SKM-1 (cell line): ENCODE measurements around the gene IMPACT.

ENCODE experiments used
- DNase-seq: peaks from one replicate; lab custom pipeline; 2025; ENCODE audit not compliant: unreplicated experiment; lab: John Stamatoyannopoulos, UW

IMPACT gene

DNA sequence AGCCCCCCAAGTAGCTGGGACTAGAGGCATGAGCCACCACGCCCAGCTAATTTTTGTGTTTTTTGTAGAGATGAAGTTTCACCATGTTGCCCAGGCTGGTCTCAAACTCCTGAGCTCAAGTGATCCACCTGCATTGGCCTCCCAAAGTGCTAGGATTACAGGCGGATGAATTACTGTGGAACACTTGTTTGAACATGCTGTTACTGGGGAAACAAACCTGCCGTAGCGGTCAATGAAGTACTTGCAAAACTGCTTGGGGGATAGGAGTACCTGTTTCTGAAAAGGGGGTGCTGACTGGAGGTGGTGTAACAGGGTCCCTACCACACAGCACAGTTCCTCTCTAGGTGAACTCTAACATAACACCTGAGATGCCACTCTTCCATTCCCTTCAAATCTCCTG, 5.9 kb upstream of the IMPACT start:
- DNase-seq, result no peak

DNA sequence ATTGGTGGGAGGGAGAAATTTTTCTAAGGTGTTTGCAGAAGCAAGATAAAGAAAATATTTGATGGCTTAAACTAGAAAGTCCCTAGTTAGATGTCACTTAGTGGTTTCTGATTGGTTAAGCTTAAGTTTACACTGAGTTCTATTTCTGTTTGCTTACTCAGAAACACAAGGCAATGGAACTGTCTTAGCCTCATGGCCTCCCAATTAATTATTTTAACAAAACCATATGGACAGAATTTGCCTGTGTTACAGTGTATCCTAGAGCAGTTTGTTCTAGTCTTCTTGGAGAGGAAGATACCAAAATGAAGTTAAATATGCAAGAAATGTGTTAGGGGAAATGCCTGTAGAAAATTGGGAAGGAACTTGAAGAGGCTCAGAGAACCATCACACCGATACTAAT, 4.6 kb upstream of the IMPACT start:
- DNase-seq, result no peak

DNA sequence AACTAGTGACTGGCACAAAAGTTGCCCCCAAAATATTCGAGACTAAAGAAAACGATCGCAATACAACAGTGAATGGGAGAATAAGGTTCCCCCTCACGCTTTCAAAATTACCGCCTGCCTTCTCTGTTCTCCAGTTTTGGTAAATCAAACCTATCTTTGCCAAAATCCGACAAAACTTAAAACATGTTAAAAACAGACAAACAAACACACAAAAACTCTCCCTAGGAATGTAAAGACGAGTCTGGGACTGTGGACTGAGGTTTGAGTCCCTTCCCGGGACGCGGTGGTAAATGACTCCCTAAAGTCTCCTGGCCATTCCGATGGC, 435 bp upstream of the IMPACT start:
- DNase-seq, result no peak

DNA sequence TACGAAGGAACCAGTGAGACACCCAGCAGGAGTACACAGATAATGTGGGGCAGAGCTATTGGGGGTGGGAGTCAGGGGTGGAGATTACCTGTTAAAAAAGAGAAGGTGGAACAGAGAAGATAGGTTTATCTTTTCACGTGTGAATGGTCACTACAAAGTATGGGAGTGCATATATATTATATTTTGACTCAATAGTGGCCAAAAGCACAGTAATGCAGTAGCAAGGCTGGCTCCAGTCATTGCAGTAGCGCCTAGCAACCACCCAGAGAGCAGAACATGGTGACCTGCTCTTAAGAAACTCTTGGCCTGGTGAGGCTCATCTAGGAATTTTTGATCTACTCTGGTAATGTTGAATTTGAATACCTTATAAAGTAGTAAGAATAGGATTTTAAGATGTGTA, 1.0 kb downstream of the IMPACT start:
- DNase-seq, result no peak

DNA sequence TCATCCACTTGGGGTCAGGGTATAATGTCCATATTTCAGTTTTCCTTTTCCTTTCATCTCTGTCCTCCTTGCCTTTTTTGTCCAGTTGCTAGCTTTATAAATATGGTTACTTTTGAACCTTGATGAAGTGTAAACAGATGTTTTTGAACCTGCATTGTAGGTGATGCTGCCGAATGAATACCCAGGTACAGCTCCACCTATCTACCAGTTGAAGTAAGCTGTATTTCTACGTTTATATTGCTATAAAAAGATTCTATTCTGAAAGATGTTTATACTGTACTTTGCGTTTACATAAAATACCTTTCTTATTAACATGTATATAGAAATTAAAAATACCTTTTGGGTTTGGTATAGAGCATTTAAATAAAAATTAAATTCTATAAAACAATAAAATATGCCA, 2.2 kb downstream of the IMPACT start:
- DNase-seq, result no peak

DNA sequence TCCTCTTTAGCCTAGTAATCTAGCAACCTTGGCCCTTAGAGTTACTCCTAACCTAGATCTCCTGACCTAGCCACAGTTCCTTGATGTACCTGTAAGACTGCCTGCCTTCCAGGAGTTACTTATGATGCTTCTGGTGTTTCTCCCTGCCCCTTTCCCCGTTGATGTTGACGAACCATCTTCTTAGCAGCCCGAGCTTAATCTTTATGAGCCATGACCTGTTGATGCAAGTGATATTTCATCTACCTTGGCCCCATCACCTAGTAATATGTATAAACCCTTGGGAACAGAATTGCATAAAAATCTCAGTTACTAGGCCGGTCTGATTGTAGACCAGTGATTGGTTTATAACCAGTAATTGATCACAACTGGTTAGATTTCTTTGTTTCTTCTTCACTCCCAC, 2.7 kb downstream of the IMPACT start:
- no peak for DNase-seq

DNA sequence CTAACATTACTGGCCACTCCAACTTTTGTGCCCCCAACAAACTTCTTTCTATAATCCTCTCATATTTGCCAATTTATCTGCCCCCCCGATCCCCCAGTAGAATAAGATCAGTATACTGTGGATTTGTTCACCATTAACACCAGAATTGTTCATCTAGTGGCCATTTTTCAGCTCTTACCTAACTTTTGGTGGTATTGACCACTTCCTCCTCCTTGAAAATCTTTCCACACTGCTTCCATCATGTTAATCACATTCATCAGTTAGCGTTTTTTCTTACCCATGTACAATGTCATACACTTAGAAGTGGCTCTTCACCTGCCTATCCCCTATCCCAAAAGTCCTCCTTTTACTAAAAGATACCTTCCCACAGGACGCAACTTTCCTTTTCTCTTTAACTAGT, 6.1 kb downstream of the IMPACT start:
- DNase-seq, result peak; percentile 46

DNA sequence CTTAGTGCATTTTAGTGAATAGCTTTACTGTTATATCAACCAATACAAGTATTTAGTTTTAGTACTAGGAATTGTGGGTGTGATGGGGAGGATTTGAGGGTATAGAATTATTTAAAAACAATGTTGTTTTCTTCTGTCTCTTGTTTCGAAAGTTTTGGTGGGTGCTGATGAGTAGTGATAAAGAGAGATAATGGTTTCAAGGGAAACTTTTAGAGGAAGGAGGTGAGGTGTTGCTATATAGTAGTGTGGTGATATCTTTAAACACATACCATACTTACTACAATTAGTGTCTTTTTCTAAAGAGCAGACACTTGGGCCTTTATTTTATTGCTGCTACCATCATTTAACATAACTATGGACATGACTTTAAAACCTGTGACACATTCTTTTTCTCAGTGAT, 10.5 kb downstream of the IMPACT start:
- no peak for DNase-seq

DNA sequence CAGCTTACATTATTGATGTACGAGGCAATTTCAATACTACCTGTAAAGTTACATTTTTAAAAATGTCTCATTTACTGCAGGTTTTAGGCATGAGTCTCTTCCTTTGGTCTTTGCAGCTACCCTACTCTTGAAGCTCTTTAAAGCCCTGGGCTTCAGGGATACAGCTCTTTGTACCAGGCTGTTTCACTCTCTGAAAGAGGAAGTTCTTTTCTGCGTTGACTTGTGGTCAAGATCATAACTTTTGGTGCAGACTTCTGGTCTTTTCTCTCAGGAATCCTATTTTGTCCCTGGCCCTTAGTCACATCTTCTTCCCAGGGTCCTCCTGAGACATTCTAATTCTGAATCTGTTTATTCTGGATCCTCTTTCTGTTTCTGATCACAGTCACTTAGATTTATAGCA, 17.4 kb downstream of the IMPACT start:
- DNase-seq, result peak; percentile 34

DNA sequence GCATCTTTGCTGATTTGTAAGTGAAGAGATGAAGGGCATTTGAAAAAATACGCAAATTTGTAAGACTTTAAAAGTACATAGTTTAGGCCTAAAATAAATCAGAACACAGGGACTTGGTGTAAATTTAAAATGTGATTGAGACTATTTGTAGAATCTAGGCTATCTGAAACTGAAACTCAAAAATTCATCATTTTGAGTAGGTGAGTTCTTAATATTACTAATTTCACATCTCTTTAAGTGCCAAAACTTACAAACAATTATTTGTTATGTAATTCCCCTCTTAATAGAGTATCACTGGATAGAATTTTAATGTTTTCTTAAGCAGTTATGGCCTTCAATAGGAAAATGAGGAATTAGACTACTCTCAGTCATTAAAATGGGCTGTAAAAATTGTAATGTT, 20.0 kb downstream of the IMPACT start:
- DNase-seq, result no peak

DNA sequence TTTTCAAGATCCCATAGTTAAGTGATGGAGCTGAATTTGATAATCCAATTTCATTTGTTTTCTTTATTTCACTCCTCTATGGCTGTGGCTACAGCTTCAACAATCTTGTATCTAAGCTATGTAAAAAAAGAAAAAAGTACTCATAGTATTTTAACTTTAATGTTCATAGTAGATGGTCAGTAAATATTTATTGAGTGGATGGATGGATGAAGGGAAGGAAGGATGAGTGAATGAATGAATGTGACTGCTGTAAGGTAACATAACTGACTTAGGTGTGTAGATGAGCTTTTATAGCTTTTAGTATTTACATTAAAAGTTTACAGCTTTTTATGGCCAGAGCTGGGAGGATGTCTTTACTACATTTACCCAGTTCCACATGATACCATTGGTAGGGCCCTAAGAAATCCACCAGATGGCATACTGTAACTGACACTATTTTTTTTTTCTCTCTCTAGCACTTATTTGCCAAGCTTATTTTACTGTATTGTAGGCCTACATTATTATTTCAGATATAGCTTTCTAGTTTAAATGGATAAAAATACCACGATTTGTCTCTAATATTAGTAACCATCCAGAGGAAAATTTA, 20.6 kb downstream of the IMPACT start:
- no peak for DNase-seq

DNA sequence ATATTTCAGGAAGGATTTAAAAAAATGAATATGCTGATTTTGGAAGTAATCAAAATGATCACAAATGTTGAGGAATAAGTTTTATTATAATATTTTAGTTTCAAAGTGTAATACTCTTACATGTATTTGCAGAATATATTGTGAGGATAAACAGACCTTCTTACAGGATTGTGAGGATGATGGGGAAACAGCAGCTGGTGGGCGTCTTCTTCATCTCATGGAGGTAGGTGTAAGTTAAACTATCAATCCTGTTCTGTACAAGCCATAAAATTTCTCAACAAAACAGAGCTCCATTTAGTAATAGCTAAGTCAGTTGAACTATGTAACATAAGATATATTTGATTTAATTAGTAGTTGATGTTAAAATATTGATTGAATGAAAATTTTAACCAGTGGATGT, 21.5 kb downstream of the IMPACT start:
- DNase-seq, result no peak

DNA sequence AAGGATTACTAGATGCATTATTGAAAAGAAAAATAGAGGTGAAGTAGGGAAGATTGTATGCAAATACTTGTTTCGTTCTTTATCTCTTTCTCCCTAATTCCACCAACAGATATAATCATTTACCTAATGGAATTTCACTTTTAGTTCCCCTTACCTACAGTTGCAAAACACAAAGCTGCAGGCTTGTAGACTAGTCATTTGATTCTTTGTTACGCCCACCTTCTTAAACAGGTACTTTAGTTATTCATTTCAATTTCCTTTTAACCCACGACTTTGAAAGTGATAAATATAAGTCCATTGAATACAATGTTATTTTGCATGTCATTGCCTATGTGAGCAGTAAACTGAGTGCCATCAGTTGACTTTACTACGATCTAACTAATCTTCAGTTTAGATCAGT, 30.1 kb downstream of the IMPACT start:
- no peak for DNase-seq

DNA sequence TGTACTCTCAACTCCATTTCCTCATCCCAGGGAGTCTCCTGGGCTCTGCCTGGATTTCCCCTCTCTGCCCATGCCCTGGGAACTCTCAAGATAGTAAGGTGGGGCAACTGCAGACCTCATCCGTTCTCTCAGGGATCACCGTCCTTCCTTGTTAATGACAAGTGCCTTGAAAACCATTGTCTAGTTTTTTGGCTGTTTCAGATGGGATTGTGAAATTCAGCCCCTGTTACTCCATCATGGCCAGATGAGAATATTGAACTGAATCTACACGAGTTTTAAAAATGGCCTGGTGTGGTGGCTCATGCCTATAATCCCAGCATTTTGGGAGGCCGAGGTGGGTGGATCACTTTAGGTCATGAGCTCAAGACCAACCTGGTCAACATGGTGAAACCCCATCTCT, 33.3 kb downstream of the IMPACT start:
- no peak for DNase-seq

DNA sequence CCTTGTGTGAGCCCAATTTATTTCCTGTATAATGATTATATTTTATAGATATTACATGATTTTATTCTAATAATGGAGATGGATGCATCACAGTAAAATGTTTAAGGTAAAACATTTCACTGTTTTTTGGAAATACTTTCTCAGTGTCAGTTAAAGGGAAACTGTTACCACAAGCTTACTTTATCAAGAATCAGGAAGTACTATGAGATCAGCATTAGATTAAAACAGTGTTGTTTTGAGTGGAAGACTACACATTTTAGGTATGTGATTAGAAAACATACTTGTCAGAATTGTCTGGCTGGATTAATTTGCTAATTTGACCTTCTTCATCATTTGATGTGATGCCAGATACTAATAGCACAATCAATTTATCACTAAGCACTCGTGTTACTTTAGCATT, 33.9 kb downstream of the IMPACT start, which contains the start of gene HRH4:
Gene HRH4, plus strand, starts transcription at position 250 of the 400 bp plus-strand sequence. Its CDS starts 92 bp downstream, at position 342.
- peak; percentile 33 for DNase-seq

DNA sequence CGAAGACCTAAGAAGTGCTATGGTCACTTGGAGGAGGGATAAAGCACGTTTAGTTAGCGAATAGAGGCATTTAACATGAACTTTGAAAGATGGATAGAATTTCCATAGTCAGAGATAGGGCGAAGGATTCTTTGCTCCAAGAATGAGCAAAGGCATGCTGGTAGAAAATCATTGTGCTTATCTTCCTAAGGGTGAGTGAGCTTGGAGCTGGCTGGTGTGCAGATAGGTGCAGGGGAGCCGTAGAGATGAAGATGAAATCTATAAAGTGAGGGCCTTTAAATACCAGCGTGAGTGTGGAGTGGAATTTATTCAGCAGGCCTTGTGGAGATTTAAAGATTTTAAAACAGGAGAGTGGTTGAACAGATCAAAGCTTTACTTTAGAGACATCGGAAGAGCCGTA, 35.5 kb downstream of the IMPACT start:
- no peak for DNase-seq

DNA sequence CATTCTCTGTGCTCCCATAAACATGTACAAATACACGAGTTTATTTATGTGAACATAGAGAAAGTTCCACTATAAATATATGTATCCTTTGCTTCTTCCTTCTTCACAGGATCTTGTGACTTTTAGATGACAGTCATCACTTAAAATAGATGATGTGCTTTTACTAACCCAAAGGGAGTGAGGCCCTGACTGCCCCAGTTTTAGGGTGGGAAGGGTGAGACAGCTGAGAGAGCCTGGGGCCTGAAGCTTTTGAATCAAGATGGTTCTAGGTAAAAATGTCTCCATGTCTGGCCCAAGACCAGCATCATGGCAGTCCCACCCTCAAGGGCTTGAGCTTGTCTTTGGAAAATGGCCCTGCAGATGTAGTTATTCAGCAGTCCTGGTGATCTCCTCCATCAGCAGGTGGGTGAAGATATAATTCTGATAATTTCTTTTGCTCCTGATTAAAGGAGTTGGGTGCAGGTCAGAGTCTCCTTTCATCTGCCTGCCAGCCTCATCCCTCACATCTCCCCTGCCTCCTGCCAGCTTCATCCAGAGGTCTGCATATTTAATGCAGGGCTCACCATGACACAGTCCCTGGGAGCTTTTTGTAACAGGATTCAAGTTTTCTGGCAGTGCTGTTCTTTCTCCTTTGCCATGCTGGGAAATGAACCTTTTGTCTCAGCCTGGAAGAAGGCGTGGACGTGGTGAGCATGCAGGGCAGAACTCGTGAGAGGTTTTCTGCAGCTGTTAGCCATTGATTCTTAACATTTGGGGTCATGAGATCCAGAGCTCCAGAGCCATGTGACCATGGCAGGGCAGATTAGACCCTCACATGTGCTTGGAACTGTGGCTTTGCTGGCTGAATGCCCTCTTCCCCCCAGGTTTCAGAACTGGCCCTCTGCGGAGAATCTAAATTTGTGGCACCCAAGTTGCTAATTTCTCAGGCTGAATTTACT, 36.6 kb downstream of the IMPACT start:
- no peak for DNase-seq

DNA sequence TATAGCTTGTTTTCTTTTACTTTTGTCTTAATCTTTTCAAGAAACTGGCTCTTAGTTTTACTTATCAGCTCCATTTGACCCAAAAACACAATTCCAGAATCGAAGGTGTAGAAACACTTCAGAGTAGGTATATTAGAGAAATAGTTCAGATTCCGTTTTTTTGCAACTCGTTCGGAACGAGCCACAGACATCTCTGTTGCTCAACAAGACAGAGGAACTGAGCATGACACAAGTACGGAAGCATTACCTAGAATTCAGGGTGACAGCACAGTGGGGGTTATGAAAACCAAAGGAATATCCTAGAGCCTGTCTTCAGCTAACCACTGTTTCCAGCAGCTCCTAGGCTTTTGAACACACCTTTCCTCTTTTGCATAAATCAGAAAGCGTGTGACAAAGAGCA, 39.0 kb downstream of the IMPACT start:
- peak; percentile 79 for DNase-seq

DNA sequence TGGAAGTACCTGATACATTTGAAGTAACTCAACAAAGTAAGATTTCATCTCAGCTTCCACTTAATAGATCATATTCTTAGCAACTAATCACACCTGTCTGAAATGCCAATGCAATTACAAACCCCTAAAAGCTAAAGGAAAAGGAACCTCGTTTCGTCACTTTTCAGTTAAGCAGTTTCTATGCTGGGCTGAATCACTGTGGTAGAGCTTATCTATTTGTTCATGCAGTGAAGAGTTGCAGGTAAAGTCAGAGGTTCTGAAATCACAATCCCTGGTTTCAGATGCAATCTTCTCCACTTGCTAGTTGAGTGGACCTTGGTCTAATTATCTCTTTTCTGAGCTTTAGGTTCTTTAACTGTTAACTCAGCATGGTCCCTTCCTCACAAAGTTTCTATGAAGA, 40.3 kb downstream of the IMPACT start:
- DNase-seq, result no peak

DNA sequence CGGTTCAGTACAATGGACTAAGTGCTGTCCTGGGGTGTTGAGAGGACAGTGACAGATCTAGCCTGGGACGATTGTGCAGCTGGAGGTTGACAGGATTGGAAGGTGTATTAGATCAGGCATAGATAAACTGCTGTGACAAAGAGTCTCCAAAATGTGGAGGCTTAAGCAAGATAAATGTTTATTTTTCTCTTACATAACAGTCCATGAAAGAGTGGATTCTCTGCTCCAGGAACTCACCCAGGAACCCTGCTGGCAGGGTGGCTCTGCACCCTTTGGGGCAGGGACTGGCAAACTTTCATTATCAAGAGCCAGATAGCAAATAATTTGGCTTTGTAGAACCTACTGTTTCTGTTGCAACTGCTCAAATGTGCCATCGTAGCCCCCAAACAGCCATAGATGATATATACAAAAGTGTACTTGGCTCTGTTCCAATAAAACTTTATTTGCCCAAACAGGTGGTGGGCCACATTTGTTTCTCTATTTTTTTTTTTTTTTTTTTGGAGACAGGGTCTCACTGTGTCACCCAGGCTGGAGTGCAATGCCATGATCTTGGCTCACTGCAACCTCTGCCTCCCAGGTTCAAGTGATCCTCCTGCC, 43.6 kb downstream of the IMPACT start:
- no peak for DNase-seq

DNA sequence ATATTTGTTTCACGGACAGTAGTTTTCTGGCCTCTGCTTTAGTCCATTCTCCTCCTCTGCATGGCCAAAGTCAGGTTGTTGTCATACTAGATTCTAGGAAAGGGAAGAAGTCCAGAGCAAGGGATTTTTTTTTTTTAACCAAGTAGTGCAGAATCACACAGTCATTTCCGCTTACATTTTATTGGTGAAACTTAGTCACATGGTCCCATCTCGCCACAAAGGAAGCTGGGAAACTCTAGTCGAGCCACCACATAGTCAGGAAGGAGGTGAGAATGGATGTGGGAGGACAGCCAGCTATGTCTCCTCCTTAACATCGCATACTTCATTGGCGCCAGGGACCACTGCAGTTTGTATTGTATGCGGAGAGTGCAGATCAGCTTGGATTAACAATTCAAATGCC, 44.3 kb downstream of the IMPACT start:
- DNase-seq, result no peak

DNA sequence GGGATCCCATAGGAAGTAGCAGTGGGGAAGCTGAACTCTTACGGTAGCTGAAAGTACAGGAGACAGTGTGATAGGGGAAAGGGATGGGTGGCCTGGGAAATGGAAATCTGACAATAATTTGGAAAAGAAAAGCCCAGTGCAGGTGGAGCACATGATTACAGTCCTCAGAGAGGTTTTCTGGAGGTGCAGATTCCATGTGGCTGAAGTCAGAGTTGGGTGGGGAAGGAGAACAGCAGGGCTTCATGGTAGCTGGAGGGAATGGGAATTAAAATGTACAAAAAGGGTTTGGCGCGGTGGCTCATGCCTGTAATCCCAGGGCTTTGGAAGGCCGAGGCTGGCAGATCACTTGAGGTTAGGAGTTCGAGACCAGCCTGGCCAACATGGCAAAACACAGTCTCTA, 46.1 kb downstream of the IMPACT start:
- DNase-seq, result no peak
